Measurements from ENCODE around the gene LDHAL6B. TPM values are rescaled to one million over a fixed set of nuclear protein-coding genes. Genes with fewer than 3 reads are reported as not detected.

LDHAL6B gene
- total RNA-seq, 2 donors from 2014 or later = not detected

- no peak for ATAC-seq
- intact Hi-C loops (cut with DNase I, micrococcal nuclease) = no loop called here
- DNase-seq = no peak
Measured at GRCh38 chr15:59205839-59206622, 612 bp upstream of the LDHAL6B start.

DNA sequence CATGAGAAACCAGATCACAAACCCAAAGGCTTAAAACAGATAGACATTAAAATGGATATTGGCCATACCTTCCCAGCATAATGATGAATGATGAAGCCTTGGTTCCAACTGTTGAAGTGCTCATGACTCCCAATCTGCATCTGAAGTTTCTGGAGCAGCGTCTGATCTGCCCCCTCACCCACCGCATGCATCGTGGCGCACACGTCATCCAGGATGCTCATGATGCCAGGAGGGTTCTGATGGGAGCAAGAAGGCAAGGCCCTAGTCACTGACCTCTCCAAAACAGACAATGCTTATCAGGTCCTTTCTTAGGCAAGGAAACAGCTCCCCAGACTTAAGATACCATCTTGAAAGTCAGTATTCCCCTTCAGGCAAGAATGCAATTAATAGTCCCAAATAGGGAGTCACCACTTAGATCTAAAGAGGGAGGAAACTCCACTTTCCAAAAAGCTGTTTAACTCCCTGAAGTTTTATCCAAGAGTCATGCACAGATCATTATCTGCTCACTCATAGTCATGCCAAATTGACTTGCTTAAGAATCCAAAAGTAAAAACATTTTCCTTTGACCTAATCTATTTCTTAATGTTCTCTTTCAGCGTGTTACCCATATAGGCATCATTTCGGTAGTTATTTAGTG lies 2.1 kb downstream of the LDHAL6B start:
- intact Hi-C loops (cut with DNase I, micrococcal nuclease) = no loop called here
- DNase-seq (no peak), ATAC-seq (no peak)

- DNase-seq (no peak), ATAC-seq (no peak)
- intact Hi-C loops (cut with DNase I, micrococcal nuclease) = no loop called here
Measured at GRCh38 chr15:59210186-59210585, 3.5 kb downstream of the LDHAL6B start.

DNA sequence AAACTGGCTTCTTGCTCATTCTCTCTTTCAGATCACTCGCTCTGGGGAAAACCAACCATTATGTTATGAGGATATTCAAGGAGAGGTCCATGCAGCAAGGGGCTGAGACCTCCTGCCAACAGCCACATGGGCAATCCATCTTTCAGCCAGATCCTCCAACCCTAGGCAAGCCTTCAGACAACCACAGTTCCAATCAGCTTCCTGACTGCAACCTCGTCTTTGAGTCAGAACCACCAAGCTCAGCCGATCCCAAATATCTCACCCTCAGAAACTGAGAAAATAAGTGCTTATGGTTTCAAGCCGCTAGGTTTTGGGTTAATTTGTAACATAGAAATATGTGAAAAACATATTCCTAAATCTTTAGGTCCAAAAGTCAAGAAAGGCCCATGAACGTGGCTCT lies 10.3 kb downstream of the LDHAL6B start:
- intact Hi-C loops (cut with DNase I, micrococcal nuclease) = no loop called here

DNA sequence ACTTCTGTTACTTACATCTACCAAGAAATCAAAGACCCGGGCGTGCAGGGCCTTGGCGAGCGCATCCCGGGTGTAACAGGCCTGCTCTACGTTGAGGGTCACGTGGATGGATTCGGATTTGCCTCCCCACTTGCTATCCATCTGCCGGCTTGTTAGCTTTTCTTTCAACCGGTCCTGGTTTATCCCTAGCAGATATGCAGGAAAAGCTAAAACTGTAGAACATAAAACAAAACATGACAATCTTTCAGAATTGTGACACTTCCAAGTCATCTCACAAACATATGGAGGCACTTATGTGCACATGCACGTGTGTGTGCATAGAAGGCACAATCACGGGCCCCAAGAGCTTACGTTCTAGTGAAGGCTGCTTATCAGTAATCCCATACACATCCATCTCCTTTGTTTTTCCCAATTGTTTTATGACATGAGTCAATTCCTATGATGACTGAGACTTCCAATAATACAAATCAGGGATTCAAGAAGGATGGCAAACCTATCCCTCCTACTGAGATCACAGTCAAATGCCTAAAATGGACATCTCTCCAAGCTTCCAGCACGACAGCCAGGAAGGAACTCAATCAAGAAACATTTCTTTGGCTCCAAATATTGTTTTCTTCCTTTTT lies 11.3 kb downstream of the LDHAL6B start:
- intact Hi-C loops (cut with DNase I, micrococcal nuclease) = no loop called here
- no peak for ATAC-seq

More for the DNA sequence above, 10.3 kb downstream of the LDHAL6B start:
- DNase-seq (no peak), ATAC-seq (no peak)

DNA sequence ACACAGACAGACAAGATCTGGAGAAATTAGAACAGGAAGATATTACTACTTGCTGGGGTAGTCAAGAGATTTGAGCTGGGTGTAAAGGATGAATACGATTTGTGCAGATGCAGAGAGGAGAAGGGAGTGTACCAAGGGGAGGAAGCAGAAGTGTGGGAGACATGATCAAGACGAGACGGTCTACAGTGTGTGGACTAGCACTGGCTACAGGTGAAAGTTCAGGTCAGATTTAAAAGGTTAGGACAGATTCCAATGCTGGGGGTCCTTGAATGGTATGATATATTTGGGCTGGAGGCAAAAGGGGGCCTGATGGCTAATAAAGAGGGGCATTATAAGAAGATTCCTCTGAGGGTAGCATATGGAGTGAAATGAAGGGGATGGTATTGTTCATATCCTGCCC lies 12.1 kb downstream of the LDHAL6B start:
- no peak for DNase-seq
- no peak for ATAC-seq
- intact Hi-C loops (cut with DNase I, micrococcal nuclease) = no loop called here

More for the DNA sequence above, 11.3 kb downstream of the LDHAL6B start:
- no peak for DNase-seq

DNA sequence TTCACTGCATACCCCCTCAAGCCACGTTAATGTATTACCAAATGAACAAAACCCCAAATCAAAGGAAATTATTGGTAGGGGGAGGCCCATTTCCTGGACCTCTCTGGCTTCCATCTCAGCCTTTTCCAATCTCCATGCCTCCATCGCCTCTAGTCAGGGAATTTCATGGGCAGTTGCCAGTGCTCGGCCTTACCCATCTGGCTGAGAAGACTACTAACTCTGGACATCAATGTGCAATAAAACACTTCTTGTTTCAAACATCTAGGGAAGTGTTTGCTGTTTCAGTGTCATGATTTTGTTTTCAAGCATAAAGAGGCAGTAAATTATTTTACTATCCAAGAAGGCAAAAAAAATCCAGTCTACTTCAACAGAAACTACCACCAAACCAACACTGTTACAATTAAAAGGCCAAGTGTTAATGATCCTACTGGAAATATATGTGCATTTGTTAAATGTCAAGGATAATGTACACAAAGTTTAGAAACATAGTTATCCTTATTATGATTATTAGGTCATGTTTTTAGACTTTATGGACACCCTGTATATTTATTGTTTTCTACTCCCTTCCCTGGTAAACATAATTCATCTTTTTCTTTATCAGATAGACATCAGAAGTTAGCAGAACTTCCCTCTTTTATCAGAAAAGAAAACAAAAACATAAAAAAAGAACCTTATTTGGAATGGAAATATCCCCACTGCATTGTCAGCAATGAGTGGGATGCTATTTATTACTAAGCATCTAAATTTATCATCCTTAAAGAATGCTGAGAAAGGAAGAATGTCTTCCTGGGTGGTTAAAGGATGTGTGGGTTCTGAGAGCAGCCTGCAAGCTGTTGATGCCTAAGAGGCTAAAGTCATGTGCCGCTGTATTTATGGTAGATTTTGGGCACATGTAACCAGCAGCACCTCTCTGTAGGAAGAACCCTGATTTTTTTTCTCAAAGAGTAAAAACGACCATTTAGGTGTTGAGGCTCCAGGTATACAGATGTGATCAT lies 15.2 kb downstream of the LDHAL6B start:
- intact Hi-C loops (cut with DNase I, micrococcal nuclease) = no loop called here
- ATAC-seq = no peak
- DNase-seq = no peak

GRCh38 chr15:59222906-59223550 lies 16.4 kb downstream of the LDHAL6B start:
- DNase-seq = no peak
- intact Hi-C loops (cut with DNase I, micrococcal nuclease) = no loop called here
- ATAC-seq = no peak

DNA sequence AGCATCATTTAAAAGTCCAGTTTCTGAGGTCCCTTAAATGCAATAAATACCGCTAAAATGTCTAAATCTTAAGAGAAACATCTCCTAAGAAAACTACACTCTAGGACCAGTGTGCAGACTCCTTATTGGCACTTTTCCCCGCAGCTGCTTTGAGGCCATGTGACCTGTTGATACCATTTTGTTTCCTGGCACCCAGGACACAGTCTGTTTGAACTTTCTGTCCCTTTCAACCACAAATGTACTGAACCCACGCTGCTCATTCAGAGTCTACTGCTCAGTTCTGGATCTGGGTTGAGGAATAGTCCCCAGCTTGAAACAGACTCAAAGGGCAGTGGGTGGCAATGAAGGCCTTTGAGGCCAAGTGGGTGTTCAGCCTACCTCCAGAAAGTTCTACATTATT lies 17.1 kb downstream of the LDHAL6B start:
- DNase-seq (no peak), ATAC-seq (no peak)
- intact Hi-C loops (cut with DNase I, micrococcal nuclease) = no loop called here

GRCh38 chr15:59224474-59224873 lies 17.8 kb downstream of the LDHAL6B start:
- intact Hi-C loops (cut with DNase I, micrococcal nuclease) = no loop called here
- DNase-seq = peak in 1 of 2 donors; percentile 37

DNA sequence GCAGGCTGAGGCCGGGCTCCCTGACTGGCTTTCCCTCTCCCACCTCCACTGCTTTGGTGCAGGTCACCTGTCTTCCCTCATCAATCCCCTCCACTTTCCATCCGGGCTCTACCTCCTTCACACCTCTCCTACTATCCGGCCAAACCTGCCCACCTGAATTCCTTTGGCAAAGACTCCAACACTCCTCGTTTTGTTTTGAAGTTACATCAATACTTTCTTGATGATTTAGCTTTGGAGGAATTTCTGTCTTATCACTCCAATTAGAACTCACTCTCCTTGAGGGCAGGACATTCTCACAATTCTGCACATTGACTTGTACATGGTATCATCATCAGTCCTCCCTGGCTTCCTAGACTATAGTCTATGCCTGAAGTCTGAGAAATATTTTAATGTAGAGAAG lies 20.4 kb downstream of the LDHAL6B start:
- DNase-seq (no peak), ATAC-seq (no peak)
- intact Hi-C loops (cut with DNase I, micrococcal nuclease) = no loop called here

More at GRCh38 chr15:59224474-59224873, 17.8 kb downstream of the LDHAL6B start:
- peak; percentile 71 for ATAC-seq

GRCh38 chr15:59229015-59229414 lies 22.4 kb downstream of the LDHAL6B start:
- intact Hi-C loops (cut with DNase I, micrococcal nuclease) = no loop called here
- no peak for DNase-seq
- ATAC-seq = no peak

DNA sequence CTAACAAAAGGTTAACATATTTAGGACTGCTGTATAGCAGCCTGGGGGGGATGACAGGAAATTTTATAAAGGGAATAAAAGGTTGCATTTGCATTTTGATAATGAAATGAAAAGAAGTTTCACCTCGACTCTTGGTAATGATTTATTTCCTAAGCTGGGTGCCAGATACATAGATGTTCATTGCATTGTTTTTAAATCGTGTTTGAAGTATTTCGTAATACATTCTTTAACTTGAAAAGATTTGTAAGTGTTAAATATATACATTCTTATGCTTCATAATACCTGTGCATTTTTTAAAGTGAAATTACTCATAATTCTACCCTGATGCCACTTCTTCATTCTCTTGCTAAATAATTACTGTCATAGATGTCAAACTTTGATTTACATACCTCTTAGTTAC lies 22.8 kb downstream of the LDHAL6B start:
- intact Hi-C loops (cut with DNase I, micrococcal nuclease) = no loop called here
- DNase-seq (no peak), ATAC-seq (no peak)

DNA sequence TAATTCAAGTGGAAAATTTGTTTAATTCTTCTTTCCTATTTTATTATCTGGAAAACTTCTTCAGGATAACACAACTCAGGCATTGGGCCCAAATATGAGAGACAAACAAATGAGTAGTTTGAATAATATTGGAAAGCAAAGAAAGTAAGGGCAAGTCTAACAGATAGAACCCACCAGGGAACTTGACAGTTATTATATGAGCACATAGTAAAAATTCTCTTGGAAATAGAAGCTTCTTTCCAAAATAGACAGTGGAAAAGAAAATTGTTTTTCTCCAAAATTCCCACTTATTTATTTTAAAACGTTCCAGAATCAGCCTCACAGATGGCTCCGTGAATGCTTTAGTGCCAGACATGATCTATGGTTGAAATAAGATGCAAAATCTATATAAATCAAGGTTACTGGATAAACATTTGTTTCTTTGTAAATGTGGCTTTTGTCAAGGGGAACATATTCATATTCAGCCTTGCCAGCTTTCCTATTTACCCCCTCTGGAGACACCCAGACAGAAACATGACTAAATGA lies 23.9 kb downstream of the LDHAL6B start:
- intact Hi-C loops (cut with DNase I, micrococcal nuclease) = no loop called here
- no peak for DNase-seq
- ATAC-seq = no peak

- ATAC-seq = no peak
- intact Hi-C loops (cut with DNase I, micrococcal nuclease) = no loop called here
- no peak for DNase-seq
Measured at GRCh38 chr15:59232476-59232875, 25.8 kb downstream of the LDHAL6B start.

DNA sequence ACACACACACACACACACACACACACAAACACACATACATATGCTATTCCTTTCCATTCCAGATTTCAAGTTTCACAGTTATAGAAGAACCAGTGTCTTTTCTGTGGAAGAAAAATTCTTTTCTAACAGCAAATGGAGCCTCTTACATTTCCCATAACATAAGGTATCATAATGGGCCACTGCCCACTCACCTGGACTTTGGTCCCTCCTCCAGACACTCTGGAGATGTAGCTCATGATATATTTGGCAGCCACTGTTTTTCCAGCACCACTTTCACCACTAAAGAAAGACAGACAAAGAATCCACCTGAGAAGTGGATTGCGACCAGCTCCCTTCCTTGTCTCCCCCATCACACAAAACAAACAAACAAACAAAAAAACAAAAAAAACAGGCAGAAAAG lies 29.8 kb downstream of the LDHAL6B start:
- ATAC-seq (peak; percentile 88), DNase-seq (no peak)
- intact Hi-C loops (cut with DNase I, micrococcal nuclease) = no loop called here

GRCh38 chr15:59237119-59237855 lies 30.6 kb downstream of the LDHAL6B start:
- DNase-seq (no peak), ATAC-seq (no peak)
- intact Hi-C loops (cut with DNase I, micrococcal nuclease) = no loop called here

GRCh38 chr15:59237924-59238331 lies 31.3 kb downstream of the LDHAL6B start:
- no peak for DNase-seq
- no peak for ATAC-seq
- intact Hi-C loops (cut with DNase I, micrococcal nuclease) = no loop called here
